HEK293T (cell line): Measurements from ENCODE around the gene LARGE1.

Experiments used
- CTCF ChIA-PET: fragments of 350-600 bp; formaldehyde crosslinking; extraction: SDS; loops from one replicate; lab custom pipeline; 2021; ENCODE audit warnings: antibody characterized with exemption, inconsistent platforms; lab: Yijun Ruan, JAX
- POLR2A ChIA-PET: fragments of 350-600 bp; formaldehyde crosslinking; extraction: SDS; loops from one replicate; lab custom pipeline; 2020; ENCODE audit warnings: antibody characterized with exemption, inconsistent platforms; lab: Yijun Ruan, JAX
- DNase-seq: peaks from one replicate; pipeline ENCODE4 v3.0.0; 2012; ENCODE audit warnings: mixed read lengths; ENCODE audit errors: extremely low spot score
- ARNT ChIP-seq: fragments of 450-650 bp; IDR thresholded peaks from 2 replicates; pipeline ENCODE4 v1.6.1; 2017; ENCODE audit warnings: mild to moderate bottlenecking
- BHLHE40 ChIP-seq: fragments of 450-650 bp; IDR thresholded peaks from 2 replicates; pipeline ENCODE4 v1.6.1; 2016; ENCODE audit warnings: mild to moderate bottlenecking, moderate library complexity, borderline replicate concordance
- CTBP1 ChIP-seq: fragments of 450-650 bp; IDR thresholded peaks from 2 replicates; pipeline ENCODE4 v1.6.1; 2016; ENCODE audit warnings: borderline replicate concordance
- ELF4 ChIP-seq: fragments of 450-650 bp; IDR thresholded peaks from 2 replicates; pipeline ENCODE4 v1.6.1; 2017; ENCODE audit warnings: antibody characterized with exemption
- FOXA1 ChIP-seq: fragments of 450-650 bp; IDR thresholded peaks from 2 replicates; pipeline ENCODE4 v1.6.1; 2016; ENCODE audit warnings: mild to moderate bottlenecking
- FOXK2 ChIP-seq: fragments of 450-650 bp; IDR thresholded peaks from 2 replicates; pipeline ENCODE4 v1.6.1; 2016; ENCODE audit warnings: mild to moderate bottlenecking
- FOXM1 ChIP-seq: fragments of 450-650 bp; IDR thresholded peaks from 2 replicates; pipeline ENCODE4 v1.6.1; 2017; ENCODE audit warnings: mild to moderate bottlenecking, borderline replicate concordance
- HDGF ChIP-seq: fragments of 450-650 bp; IDR thresholded peaks from 2 replicates; pipeline ENCODE4 v1.6.1; 2017; ENCODE audit warnings: antibody characterized with exemption, borderline replicate concordance
- L3MBTL2 ChIP-seq: fragments of 450-650 bp; conservative IDR thresholded peaks from 2 replicates; pipeline ENCODE4 v1.6.1; 2016; ENCODE audit warnings: mild to moderate bottlenecking
- LEF1 ChIP-seq: fragments of 450-650 bp; IDR thresholded peaks from 2 replicates; pipeline ENCODE4 v1.6.1; 2017; ENCODE audit warnings: mild to moderate bottlenecking, borderline replicate concordance
- NFRKB ChIP-seq: fragments of 450-650 bp; IDR thresholded peaks from 2 replicates; pipeline ENCODE4 v1.6.1; 2016; ENCODE audit warnings: mild to moderate bottlenecking, moderate library complexity
- SP1 ChIP-seq: fragments of 450-650 bp; IDR thresholded peaks from 2 replicates; pipeline ENCODE4 v1.6.1; 2017
- SUZ12 ChIP-seq: fragments of 450-650 bp; IDR thresholded peaks from 2 replicates; pipeline ENCODE4 v1.6.1; 2016; ENCODE audit warnings: mild to moderate bottlenecking
- TARDBP ChIP-seq: fragments of 450-650 bp; IDR thresholded peaks from 2 replicates; pipeline ENCODE4 v1.6.1; 2016
- ZNF384 ChIP-seq: fragments of 450-650 bp; IDR thresholded peaks from 2 replicates; pipeline ENCODE4 v1.6.1; 2016
- TF ChIP-seq, protein P1 (sequence below): fragments of 450-650 bp; IDR thresholded peaks from 2 replicates; pipeline ENCODE4 v1.6.1; 2016

LARGE1 gene

DNA sequence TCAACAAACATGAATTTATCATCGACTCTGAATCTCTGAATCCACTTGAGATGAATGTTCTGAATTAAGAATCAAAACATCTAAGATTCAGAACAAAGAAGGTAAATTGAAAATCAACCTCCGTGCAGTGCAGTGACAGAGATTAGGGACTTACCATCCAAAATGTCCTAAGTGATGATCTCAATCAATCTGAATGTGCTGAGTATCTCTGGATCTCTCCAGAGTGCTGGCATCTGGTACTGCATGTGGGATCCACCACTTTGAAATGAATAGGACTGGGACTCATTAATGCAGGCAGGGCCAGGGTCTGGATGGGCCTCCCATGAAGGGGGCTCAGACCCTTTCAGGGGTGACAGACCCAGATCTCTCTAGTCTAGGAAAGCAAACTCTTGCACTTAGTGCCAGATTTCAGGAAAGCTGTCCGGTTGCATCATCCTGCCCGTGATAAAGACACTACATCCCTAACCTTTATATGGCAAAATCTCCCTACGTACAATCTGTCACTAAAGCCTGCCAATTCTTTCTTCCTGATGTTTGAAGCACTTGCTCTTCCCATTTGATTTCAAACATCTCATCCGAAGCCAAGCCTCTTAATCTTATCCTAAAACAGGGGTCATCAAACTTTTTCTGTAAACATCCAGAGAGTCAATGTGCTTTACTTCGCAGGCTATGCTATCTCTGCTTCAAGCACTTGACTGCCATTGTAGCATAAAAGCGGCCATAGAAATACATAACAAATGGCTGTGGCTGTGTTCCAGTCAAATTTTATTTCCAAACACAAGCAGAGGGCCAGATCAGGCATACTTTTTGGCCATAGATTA lies 263.3 kb downstream of the LARGE1 start:
- no peak for DNase-seq
- POLR2A ChIA-PET: no interaction called here
- CTCF ChIA-PET: no interaction called here
- TF ChIP-seq HDGF (no peak), FOXA1 (no peak), LEF1 (no peak), BHLHE40 (no peak), NFRKB (no peak)
- TF ChIP-seq, protein P1, sequence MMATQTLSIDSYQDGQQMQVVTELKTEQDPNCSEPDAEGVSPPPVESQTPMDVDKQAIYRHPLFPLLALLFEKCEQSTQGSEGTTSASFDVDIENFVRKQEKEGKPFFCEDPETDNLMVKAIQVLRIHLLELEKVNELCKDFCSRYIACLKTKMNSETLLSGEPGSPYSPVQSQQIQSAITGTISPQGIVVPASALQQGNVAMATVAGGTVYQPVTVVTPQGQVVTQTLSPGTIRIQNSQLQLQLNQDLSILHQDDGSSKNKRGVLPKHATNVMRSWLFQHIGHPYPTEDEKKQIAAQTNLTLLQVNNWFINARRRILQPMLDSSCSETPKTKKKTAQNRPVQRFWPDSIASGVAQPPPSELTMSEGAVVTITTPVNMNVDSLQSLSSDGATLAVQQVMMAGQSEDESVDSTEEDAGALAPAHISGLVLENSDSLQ: no peak

DNA sequence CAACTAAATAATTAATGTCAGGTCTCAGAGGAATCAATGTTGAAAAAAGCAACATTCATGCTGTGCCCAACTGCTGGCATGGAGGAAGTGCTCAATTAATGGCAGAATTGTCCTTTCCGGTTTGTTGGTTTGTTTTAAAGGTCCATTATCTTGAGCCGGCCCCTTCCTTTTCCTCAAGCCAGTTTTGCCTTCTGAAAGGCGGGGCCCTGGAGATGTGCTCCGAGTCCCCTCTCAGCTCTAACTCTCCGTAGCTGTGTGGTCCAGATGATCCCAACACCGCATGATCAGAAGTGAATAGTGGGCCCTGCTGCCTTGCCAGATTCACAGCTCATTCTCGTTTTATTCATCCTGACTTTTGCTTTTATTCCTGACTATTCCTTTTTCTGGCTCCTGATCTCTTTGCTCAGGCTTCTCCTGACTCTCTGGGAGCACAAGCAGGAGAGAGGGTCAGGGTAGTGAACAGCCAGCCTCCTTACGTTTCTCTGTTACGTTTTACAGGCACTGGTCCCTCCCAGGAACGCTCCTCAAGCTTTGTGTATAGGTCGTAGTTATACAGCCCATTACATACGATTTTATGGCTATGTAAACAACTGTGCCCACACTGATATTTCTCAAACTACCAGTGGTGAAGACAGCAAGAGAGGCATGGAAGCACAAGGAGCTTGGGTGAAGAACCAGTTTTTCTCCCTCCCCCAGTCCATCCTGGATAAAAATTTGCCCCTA lies 265.9 kb downstream of the LARGE1 start:
- TF ChIP-seq SUZ12 (no peak), CTBP1 (no peak), TARDBP (no peak), FOXA1 (no peak), SP1 (no peak), ELF4 (no peak)
- ChIA-PET CTCF (no interaction called here), POLR2A (no interaction called here)
- DNase-seq: no peak

GRCh38 chr22:33653532-33654063 lies 266.7 kb downstream of the LARGE1 start:
- TF ChIP-seq FOXA1 (no peak), CTBP1 (no peak), SUZ12 (no peak), ARNT (no peak)
- ChIA-PET POLR2A (no interaction called here), CTCF (interaction anchor here (0.6 to 0.8 kb wide), 2 partner anchors 234 to 378 kb away, joined by 3 read pairs; no protein-coding TSS in a partner anchor)
- DNase-seq: no peak

GRCh38 chr22:33652615-33653014 lies 267.7 kb downstream of the LARGE1 start:
- no peak for DNase-seq
- ChIA-PET CTCF (interaction anchor here (0.8 kb wide), 1 partner anchor 377 kb away, joined by 3 read pairs; no protein-coding TSS in a partner anchor), POLR2A (no interaction called here)
- TF ChIP-seq LEF1 (no peak), FOXK2 (no peak), SP1 (no peak), L3MBTL2 (no peak), ARNT (no peak), TARDBP (no peak), ZNF384 (no peak), HDGF (no peak), BHLHE40 (no peak), CTBP1 (no peak)
- TF ChIP-seq, protein P1: no peak

DNA sequence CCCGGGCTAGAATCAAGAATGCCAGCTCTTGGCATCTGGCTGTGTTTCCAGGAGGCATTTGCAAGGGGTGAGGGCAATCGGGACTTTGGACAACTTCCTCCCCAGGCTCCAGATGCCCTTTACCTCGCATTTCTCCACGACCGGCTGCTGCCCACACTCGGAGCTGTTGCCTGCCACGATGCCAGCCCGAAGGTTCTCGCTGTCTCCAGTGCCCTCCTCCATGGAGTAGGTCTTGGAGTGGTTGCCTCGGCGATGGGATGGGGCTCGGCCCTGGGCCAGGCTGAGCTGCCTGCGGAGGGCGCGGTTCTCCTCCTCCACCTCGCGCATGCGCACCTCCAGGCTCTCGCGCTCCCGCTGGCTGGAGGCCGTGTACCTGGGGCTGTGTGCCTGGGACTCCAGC lies 270.0 kb downstream of the LARGE1 start:
- POLR2A ChIA-PET: no interaction called here
- CTCF ChIA-PET: no interaction called here
- no peak for DNase-seq
- TF ChIP-seq CTBP1 (no peak), L3MBTL2 (no peak), FOXK2 (no peak), SUZ12 (no peak), TARDBP (no peak), ARNT (no peak), SP1 (no peak), ZNF384 (no peak)

DNA sequence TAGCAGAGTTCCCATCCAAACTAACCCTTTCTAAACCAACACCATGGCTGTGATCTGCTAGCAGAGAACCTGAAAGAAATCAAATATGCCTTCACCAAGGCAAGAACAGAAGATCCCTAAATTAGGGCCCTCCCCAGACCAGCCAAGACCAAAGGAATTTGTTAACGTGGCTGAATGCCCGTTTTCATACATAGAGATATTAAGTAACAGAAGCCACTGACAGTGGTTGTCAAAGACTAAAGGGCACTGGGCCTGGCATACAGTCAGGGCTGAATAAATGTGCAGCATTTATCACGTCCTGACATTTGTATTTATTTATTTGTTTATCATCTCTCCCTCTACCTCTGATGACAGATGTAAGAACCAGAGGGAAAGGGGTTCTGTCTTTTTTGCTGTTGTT lies 271.8 kb downstream of the LARGE1 start:
- CTCF ChIA-PET: no interaction called here
- DNase-seq: no peak
- POLR2A ChIA-PET: no interaction called here
- TF ChIP-seq BHLHE40 (no peak), FOXK2 (no peak), ELF4 (no peak), NFRKB (no peak), ARNT (no peak), SUZ12 (no peak), ZNF384 (no peak), FOXA1 (no peak), CTBP1 (no peak), SP1 (no peak), FOXM1 (no peak)
- TF ChIP-seq, protein P1: no peak
